Tibial nerve (tissue), 3 donors: Measurements from ENCODE around the gene ERO1B.

Experiments used
- POLR2A ChIP-seq, 2 donors: fragments of 450-650 bp; IDR thresholded peaks; one replicate each; pipeline ENCODE4 v1.6.1; 2017; ENCODE audit warnings: antibody characterized with exemption in 2 of 2, mild to moderate bottlenecking in 2 of 2, moderate library complexity in 2 of 2
- TF ChIP-seq, protein P1 (sequence below), 5 experiments: fragments of 200-600 bp in 3 of 5; fragments of 450-650 bp in 2 of 5; sonication (generic) in 3 of 5; IDR thresholded peaks; one replicate each; pipeline ENCODE4 v1.5.1; 2016 to 2019; ENCODE audit warnings: antibody characterized with exemption in 5 of 5, mild to moderate bottlenecking in 3 of 5, moderate library complexity in 2 of 5

DNA sequence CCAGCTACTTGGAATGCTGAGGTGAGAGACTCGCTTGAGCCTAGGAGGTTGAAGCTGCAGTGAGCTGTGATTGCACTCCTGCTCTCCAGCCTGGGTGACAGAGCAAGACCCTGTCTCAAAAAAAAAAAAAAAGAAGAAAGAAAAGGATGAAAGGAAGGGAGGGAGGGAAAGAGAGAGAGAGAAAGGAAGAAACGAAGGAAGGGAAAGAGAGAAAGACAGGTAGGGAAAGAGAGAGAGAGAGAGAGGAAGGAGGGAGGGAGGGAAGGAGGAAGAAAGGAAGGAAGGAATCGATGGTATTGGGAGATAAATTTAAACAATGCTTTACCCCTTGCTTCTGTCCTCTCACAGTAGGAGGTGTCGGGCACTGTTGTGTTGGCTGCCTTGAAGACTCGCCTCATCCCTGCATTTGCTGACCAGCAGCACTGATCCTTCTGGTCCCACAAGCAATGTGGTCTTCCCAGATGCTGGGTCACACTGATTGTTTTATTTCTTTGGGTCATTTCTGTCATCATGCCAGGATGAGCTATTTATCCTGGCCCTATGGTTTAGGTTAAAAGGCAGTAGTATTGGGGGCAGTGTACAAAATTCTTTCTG, 108.5 kb downstream of the ERO1B start:
- TF ChIP-seq, protein P1, sequence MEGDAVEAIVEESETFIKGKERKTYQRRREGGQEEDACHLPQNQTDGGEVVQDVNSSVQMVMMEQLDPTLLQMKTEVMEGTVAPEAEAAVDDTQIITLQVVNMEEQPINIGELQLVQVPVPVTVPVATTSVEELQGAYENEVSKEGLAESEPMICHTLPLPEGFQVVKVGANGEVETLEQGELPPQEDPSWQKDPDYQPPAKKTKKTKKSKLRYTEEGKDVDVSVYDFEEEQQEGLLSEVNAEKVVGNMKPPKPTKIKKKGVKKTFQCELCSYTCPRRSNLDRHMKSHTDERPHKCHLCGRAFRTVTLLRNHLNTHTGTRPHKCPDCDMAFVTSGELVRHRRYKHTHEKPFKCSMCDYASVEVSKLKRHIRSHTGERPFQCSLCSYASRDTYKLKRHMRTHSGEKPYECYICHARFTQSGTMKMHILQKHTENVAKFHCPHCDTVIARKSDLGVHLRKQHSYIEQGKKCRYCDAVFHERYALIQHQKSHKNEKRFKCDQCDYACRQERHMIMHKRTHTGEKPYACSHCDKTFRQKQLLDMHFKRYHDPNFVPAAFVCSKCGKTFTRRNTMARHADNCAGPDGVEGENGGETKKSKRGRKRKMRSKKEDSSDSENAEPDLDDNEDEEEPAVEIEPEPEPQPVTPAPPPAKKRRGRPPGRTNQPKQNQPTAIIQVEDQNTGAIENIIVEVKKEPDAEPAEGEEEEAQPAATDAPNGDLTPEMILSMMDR (IDR thresholded peaks at IDR 0.05): no peak
- no peak for TF ChIP-seq POLR2A (IDR thresholded peaks at IDR 0.05)
